Upper lobe of left lung (tissue), 4 donors: ENCODE results near the gene NACA2.

Source experiments
- POLR2AphosphoS5 ChIP-seq, 2 donors: sonication (generic); formaldehyde crosslinking; IDR thresholded peaks; one replicate each; pipeline ENCODE4 v1.5.1; 2017; ENCODE audit warnings: antibody characterized with exemption in 2 of 2
- TF ChIP-seq, protein P1 (sequence below), 6 experiments: fragments of 450-650 bp in 4 of 6; fragments of 200-600 bp in 2 of 6; sonication (generic) in 2 of 6; IDR thresholded peaks; one replicate each; pipeline ENCODE4 v1.5.1; 2016 to 2019; ENCODE audit warnings: antibody characterized with exemption in 6 of 6

DNA sequence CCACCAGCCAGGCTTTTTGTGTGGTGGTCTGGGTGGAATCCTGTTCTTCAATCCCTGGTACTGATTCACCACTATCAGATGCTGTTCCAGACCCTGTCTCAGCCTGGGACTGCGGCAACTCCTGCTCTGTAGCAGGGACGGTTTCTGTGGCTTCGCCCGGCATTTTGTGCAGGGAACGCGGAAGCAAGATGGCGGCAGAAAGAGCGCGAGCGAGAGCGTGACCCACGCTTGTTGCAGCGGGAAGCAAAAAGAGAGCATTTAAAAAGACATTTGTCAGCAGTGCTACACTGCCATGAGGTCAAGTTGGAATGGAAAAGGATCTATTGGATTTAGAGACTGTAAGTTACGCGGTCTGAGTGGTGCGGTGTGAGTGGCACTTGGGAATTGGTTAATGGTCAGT lies at the start of gene NACA2:
- no peak for TF ChIP-seq POLR2AphosphoS5 (IDR thresholded peaks at IDR 0.05)
- TF ChIP-seq, protein P1, sequence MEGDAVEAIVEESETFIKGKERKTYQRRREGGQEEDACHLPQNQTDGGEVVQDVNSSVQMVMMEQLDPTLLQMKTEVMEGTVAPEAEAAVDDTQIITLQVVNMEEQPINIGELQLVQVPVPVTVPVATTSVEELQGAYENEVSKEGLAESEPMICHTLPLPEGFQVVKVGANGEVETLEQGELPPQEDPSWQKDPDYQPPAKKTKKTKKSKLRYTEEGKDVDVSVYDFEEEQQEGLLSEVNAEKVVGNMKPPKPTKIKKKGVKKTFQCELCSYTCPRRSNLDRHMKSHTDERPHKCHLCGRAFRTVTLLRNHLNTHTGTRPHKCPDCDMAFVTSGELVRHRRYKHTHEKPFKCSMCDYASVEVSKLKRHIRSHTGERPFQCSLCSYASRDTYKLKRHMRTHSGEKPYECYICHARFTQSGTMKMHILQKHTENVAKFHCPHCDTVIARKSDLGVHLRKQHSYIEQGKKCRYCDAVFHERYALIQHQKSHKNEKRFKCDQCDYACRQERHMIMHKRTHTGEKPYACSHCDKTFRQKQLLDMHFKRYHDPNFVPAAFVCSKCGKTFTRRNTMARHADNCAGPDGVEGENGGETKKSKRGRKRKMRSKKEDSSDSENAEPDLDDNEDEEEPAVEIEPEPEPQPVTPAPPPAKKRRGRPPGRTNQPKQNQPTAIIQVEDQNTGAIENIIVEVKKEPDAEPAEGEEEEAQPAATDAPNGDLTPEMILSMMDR (IDR thresholded peaks at IDR 0.05), result no peak
